ENCODE measurements around the gene POGZ.
A peak's percentile ranks its signal among the peaks of the same experiment; 100 is the strongest.

- peak in 1 of 6 experiments; percentile 6 for TF ChIP-seq CTCF (IDR thresholded peaks at IDR 0.05)
- peak in 2 of 4 donors; percentile 45 to 50 for TF ChIP-seq POLR2A (IDR thresholded peaks at IDR 0.05)
Observed at GRCh38 chr1:151457911-151458801, 1.1 kb downstream of the POGZ start.

All from esophagus squamous epithelium (tissue), 4 donors.